Adipose tissue (tissue), 3 donors: ENCODE data around the gene PSME3IP1. TPM values are rescaled to one million over a fixed set of nuclear protein-coding genes. Genes with fewer than 3 reads are reported as not detected.

Source experiments
- H3K27ac ChIP-seq: one replicate; pipeline ENCODE4 v1.5.1; 2013; ENCODE audit warnings: low read depth, low read length
- WGBS, 3 donors: extraction: QIAGEN DNeasy Blood & Tissue Kit; methylation state at CpG; one replicate each; pipeline ENCODE4 v1.1.7; 2013; 5-methylcytosine and 5-hydroxymethylcytosine counted together
- polyA plus RNA-seq, 3 donors: library from polyadenylated mRNA; stranded (reverse); fragments of 200-250 nt; gene quantifications; one replicate each; pipeline ENCODE4 v1.2.3, GENCODE V29; 2013
- donor health status: healthy with polysubstance abuse.
- donor health status: Bipolar disorder and iron deficiency.
- donor health status: healthy.

Gene PSME3IP1
- polyA plus RNA-seq, 3 donors, result 28.2 to 44.6 (median 41.1) TPM

- 61 to 77% (median 61%) methylated on average over 2 of the region's 2 CpGs for WGBS, 3 donors
- no peak overlapping the region for H3K27ac ChIP-seq
Measured at GRCh38 chr16:57151369-57151768, 34.5 kb downstream of the PSME3IP1 start.

DNA sequence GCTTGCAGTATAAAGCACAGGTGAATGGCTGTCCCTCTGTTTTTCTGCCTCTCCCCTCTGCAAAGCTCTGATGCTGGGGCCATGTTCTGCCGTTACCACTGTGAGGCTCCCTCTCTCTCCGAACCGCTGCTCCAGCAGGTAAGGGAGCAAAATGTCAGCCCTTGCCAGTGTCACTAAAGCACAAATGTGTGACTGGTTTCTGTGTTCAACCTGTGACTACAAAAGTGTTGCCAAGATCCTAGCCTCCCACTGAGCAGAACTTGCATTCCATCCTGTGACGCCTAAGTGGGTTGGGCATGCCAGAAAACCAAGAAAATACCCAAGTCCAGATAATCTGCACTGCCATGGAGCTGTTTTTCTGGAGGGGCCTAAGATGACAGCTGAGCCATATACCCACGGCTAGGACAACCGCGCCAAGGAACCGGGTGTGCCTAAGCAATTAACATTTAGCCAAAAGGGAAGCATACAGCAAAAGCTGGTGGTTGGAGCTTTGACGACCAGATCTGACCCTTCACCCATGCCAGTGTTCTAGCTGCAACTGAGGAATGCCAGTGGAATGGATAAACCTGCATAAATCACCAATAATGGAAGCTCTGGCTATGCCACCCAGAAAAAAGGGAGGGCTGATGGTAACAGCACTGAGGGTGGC is 35.0 kb downstream of the PSME3IP1 start:
- 81 to 91% (median 84%) methylated on average over 9 of the region's 9 CpGs for WGBS, 3 donors
- no peak overlapping the region for H3K27ac ChIP-seq

DNA sequence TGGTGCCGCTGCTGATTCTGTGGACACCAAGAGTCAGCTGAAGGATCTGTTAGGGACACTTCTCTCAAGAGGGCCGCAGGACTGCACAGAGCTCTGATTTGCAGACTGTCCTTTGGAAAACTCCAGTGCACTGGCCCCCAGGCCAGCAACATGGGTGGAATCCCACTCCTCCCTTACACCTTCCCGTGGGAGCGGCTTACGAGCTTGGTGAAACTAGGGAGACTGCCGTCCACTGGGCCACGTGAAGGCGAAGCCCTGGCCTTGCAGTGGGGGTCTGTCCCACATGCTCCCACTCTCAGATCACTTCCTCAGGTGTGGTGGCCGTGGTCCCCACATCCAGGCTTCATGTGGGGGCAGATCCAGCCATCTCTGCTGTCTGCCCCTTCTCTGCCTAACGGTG is 36.4 kb downstream of the PSME3IP1 start:
- no peak overlapping the region for H3K27ac ChIP-seq
- WGBS, 3 donors, result 93 to 95% (median 94%) methylated on average over 10 of the region's 10 CpGs

DNA sequence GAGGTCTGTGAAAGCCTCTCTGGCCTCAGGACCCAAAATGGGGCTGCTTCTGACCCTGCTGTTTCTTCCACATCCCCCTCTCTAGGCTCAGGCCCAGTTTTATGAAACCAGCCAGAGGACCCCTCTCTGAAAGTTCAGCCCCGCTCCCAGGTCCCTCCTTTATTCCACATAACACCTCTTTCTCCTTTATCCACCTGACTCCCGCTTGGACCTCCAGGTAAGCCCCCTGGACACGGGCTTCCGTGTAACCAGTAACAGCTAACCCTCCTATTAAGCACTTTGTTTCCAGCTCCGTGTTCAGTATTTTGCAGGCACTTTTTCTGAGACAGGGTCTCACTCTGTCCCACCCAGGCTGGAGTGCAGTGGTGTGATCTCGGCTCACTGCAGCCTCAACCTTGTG is 37.4 kb downstream of the PSME3IP1 start:
- WGBS, 3 donors, result 89 to 93% (median 92%) methylated on average over 6 of the region's 6 CpGs
- H3K27ac ChIP-seq, result no peak overlapping the region

- no peak overlapping the region for H3K27ac ChIP-seq
- 23 to 46% (median 23%) methylated on average over 14 of the region's 14 CpGs for WGBS, 3 donors
Measured at GRCh38 chr16:57147381-57148221, 38.2 kb downstream of the PSME3IP1 start.

DNA sequence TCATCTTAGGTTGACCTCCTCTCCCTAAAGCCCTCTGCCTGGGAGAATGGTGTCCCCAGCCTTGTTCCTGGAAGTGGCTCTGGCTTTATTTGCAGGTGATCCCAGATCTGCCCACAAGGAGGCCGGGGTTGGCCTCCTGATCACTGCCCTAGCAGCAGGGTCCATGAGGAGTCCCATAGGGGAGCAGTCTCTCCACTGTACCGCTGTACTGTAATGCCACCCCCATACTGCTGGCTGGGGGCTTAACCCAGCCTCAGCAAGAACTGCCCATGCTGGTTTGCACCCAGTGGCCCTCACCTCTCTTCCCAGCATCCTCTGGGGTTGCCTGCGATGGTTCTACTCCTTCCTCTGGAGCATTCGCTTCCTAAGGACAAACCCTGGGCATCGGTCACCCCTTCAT is 39.1 kb downstream of the PSME3IP1 start:
- WGBS, 3 donors, result 91 to 96% (median 96%) methylated on average over 5 of the region's 5 CpGs

GRCh38 chr16:57146040-57146647 is 39.7 kb downstream of the PSME3IP1 start:
- 73 to 88% (median 76%) methylated on average over 24 of the region's 24 CpGs for WGBS, 3 donors
- H3K27ac ChIP-seq, result no peak overlapping the region

More for the DNA sequence above, 39.1 kb downstream of the PSME3IP1 start:
- H3K27ac ChIP-seq, result no peak overlapping the region

- whole genome bisulfite sequencing, 3 donors, result 73 to 77% (median 75%) methylated on average over 14 of the region's 14 CpGs
- H3K27ac ChIP-seq, result no peak overlapping the region
Measured at GRCh38 chr16:57145046-57146021, 40.5 kb downstream of the PSME3IP1 start.

GRCh38 chr16:57144027-57144426 is 41.8 kb downstream of the PSME3IP1 start:
- H3K27ac ChIP-seq, result no peak overlapping the region
- 90 to 96% (median 94%) methylated on average over 2 of the region's 2 CpGs for WGBS, 3 donors

GRCh38 chr16:57143149-57143921 is 42.5 kb downstream of the PSME3IP1 start:
- no peak overlapping the region for H3K27ac ChIP-seq
- 78 to 85% (median 82%) methylated on average over 14 of the region's 14 CpGs for WGBS, 3 donors

GRCh38 chr16:57141822-57142631 is 43.8 kb downstream of the PSME3IP1 start:
- H3K27ac ChIP-seq, result no peak overlapping the region
- WGBS, 3 donors, result 48 to 84% (median 63%) methylated on average over 16 of the region's 16 CpGs

DNA sequence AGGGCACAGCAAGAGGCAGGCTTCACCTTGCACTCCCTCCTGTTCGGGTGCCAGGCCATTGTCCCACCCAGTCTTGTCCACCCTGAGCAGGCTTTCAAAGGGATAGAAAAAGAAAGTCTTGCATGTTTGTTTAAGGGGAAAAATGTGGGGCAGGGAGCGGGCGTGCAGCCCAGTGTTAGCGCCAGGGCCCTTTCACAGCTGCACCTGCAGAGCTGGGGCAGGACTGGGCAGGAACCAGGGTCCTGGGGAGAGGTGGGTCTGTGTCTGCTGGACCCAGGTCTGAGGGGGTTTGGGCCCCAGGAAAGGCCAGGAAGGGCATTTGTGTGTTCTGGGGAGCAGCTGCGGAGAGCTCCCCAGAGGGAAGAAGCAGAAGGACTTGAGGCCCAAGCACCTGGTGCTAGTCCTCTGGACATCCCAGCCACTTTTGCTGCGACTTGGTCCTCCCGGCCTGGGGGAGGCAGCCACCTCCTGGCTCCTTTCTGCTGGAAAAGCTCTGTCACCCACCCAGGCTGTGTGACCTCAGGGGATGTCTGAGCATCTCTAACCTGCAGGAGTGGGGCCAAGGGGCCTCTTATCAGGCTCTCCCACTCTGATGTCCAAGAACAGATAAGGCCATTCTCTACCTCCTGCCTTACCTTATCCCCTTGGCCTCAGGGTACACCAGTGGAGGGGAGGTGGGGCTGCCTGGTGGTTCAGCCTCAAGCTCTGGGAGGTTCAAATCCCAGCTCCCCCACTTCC is 44.7 kb downstream of the PSME3IP1 start:
- 86 to 89% (median 89%) methylated on average over 7 of the region's 7 CpGs for WGBS, 3 donors
- H3K27ac ChIP-seq, result no peak overlapping the region

- 81 to 86% (median 86%) methylated on average over 10 of the region's 10 CpGs for WGBS, 3 donors
- H3K27ac ChIP-seq, result no peak overlapping the region
Measured at GRCh38 chr16:57138281-57138935, 47.4 kb downstream of the PSME3IP1 start.

- 77 to 81% (median 80%) methylated on average over 10 of the region's 10 CpGs for WGBS, 3 donors
- H3K27ac ChIP-seq, result no peak overlapping the region
Measured at GRCh38 chr16:57137566-57138273, 48.1 kb downstream of the PSME3IP1 start.

GRCh38 chr16:57137043-57137442 is 48.8 kb downstream of the PSME3IP1 start:
- no peak overlapping the region for H3K27ac ChIP-seq
- 71 to 84% (median 76%) methylated on average over 14 of the region's 14 CpGs for WGBS, 3 donors
